HL-60 (cell line): ENCODE measurements around the gene MRPS2.
"Not testable (repeated sequence)": the region's sequence is repeated elsewhere in the genome, so short reads cannot be mapped to it uniquely, and the experiment has no call there.

Experiments used
- DNase-seq, 2 experiments: peaks; one replicate each; pipeline ENCODE4 v3.0.0-alpha.2; 2010 to 2020; ENCODE audit warnings: low read depth in 1 of 2, low spot score in 1 of 2
- H3K27ac ChIP-seq: fragments of 250-450 bp; sonication (Bioruptor Pico); replicated peaks from 2 replicates; pipeline ENCODE4 v1.5.1; 2020; ENCODE audit warnings: mild to moderate bottlenecking, moderate library complexity
- H3K27me3 ChIP-seq: fragments of 250-450 bp; sonication (Bioruptor Pico); 2 replicates; pipeline ENCODE4 v1.5.1; 2021; ENCODE audit warnings: mild to moderate bottlenecking, moderate library complexity; ENCODE audit not compliant: insufficient read depth, poor library complexity, severe bottlenecking
- H3K4me3 ChIP-seq: replicated peaks from 2 replicates; pipeline ENCODE4 v1.5.1; 2011; ENCODE audit warnings: mild to moderate bottlenecking, control low read depth, low read length; ENCODE audit not compliant: insufficient read depth
- GABPA ChIP-seq: IDR thresholded peaks from 2 replicates; pipeline ENCODE4 v1.6.1; 2012; ENCODE audit warnings: low read depth
- POLR2AphosphoS5 ChIP-seq: IDR thresholded peaks from 2 replicates; pipeline ENCODE4 v1.6.1; 2012; ENCODE audit warnings: low read depth
- SPI1 ChIP-seq: IDR thresholded peaks from 2 replicates; pipeline ENCODE4 v1.6.1; 2012; ENCODE audit warnings: low read depth, mild to moderate bottlenecking, borderline replicate concordance
- TF ChIP-seq, protein P1 (sequence below): IDR thresholded peaks from 2 replicates; pipeline ENCODE4 v1.6.1; 2012; ENCODE audit warnings: low read depth; ENCODE audit not compliant: insufficient replicate concordance
- TF ChIP-seq, protein P2 (sequence below): IDR thresholded peaks from one replicate; pipeline ENCODE4 v1.5.1; 2011; ENCODE audit warnings: low read length, control low read depth, inconsistent platforms; ENCODE audit not compliant: insufficient read depth

MRPS2 gene

DNA sequence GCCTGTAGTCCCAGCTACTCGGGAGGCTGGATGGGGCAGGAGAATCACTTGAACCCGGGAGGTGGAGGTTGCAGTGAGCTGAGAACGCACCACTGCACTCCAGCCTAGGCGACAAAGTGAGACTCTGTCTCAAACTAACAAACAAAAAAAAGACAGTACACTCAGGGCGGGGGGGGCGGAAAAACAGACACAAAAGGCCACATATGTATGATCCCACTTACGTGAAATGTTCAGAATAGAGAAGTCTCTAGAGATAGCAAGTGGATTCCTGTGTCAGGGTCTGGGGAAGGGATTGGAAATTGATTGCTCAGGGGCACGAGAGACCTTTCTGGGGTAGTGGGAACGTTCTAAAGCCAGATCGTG is 11.7 kb downstream of the MRPS2 start:
- DNase-seq, result no peak
- Histone ChIP-seq H3K4me3 (no peak overlapping the region), H3K27me3 (no peaks in the 10 kb centered on the region), H3K27ac (no peak overlapping the region)
- TF ChIP-seq, protein P1, sequence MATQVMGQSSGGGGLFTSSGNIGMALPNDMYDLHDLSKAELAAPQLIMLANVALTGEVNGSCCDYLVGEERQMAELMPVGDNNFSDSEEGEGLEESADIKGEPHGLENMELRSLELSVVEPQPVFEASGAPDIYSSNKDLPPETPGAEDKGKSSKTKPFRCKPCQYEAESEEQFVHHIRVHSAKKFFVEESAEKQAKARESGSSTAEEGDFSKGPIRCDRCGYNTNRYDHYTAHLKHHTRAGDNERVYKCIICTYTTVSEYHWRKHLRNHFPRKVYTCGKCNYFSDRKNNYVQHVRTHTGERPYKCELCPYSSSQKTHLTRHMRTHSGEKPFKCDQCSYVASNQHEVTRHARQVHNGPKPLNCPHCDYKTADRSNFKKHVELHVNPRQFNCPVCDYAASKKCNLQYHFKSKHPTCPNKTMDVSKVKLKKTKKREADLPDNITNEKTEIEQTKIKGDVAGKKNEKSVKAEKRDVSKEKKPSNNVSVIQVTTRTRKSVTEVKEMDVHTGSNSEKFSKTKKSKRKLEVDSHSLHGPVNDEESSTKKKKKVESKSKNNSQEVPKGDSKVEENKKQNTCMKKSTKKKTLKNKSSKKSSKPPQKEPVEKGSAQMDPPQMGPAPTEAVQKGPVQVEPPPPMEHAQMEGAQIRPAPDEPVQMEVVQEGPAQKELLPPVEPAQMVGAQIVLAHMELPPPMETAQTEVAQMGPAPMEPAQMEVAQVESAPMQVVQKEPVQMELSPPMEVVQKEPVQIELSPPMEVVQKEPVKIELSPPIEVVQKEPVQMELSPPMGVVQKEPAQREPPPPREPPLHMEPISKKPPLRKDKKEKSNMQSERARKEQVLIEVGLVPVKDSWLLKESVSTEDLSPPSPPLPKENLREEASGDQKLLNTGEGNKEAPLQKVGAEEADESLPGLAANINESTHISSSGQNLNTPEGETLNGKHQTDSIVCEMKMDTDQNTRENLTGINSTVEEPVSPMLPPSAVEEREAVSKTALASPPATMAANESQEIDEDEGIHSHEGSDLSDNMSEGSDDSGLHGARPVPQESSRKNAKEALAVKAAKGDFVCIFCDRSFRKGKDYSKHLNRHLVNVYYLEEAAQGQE, result no peak
- TF ChIP-seq SPI1, result no peak
- TF ChIP-seq GABPA, result no peak
- TF ChIP-seq POLR2AphosphoS5, result no peak
- TF ChIP-seq, protein P2, sequence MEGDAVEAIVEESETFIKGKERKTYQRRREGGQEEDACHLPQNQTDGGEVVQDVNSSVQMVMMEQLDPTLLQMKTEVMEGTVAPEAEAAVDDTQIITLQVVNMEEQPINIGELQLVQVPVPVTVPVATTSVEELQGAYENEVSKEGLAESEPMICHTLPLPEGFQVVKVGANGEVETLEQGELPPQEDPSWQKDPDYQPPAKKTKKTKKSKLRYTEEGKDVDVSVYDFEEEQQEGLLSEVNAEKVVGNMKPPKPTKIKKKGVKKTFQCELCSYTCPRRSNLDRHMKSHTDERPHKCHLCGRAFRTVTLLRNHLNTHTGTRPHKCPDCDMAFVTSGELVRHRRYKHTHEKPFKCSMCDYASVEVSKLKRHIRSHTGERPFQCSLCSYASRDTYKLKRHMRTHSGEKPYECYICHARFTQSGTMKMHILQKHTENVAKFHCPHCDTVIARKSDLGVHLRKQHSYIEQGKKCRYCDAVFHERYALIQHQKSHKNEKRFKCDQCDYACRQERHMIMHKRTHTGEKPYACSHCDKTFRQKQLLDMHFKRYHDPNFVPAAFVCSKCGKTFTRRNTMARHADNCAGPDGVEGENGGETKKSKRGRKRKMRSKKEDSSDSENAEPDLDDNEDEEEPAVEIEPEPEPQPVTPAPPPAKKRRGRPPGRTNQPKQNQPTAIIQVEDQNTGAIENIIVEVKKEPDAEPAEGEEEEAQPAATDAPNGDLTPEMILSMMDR, result no peak

DNA sequence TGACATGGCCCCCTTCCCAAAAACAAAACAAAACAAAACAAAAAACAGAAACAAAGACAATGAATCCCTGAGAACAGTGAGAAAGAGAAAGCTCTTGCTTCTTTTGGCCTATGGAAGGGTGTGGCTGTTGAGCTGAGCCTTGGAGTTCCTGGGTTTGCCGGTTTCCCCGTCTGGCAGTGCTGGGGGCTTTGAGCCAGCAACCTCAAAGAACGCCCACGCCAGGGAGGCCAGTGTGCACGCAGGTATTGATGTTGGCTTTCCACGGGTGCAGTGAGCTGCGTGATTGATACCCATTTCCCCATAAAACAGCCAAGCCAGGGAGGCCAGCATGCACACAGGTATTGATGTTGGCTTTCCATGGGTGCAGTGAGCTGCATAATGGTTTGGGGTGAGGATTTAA is 12.4 kb downstream of the MRPS2 start:
- no peak overlapping the region for H3K4me3 ChIP-seq
- DNase-seq, result no peak
- no peaks in the 10 kb centered on the region for H3K27me3 ChIP-seq
- TF ChIP-seq SPI1, result no peak
- TF ChIP-seq, protein P1, result no peak
- TF ChIP-seq GABPA, result no peak
- TF ChIP-seq, protein P2, result no peak
- TF ChIP-seq POLR2AphosphoS5, result no peak
- no peak overlapping the region for H3K27ac ChIP-seq

DNA sequence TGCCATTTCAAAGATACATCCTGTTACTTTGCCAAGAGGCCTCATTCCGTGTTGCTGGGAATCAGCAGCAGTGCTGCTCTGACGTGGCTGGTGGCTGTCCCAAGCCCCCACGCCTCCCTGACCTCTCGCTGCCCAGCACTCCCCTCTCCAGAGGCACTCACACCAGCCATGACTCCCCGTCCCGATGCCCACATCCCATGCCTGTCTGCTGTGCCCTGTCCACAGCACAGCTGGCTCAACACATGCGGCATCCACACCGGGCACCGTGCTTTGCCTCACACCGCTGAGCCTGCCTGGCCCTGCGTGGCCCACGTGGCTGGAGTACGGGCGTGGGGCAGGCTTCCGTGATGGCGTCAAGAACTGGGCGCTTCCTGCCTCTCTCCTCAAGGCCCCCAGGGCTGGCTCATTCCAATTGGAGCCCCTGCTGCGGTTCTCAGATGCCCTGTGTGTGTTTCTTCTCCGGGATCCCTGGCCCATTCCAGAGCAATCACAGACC is 12.9 kb downstream of the MRPS2 start:
- no peak for TF ChIP-seq SPI1

DNA sequence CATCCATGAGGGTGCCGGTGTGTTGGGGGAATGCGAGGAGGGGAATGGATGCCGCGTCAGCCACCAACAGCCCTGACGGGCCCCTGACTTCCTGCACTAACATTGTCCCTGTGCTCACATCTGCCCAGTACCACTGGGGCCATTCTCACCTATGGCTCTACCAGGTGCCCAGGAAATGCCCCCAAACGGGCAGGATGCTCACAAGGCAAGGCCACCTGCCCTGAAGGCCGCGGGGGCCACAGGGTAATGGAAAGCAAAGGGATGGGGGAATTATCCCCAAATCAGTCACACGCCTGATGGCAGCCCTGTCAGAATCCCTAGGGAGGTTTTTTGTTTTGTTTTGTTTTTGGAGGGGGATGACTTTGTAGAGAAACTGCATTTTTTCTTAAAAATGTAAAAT is 13.4 kb downstream of the MRPS2 start:
- not testable (repeated sequence) for DNase-seq, H3K27me3 ChIP-seq, H3K4me3 ChIP-seq, H3K27ac ChIP-seq

More for the DNA sequence above, 12.9 kb downstream of the MRPS2 start:
- H3K27me3 ChIP-seq, result no peaks in the 10 kb centered on the region
- H3K27ac ChIP-seq, result no peak overlapping the region
- DNase-seq, result no peak
- no peak overlapping the region for H3K4me3 ChIP-seq

DNA sequence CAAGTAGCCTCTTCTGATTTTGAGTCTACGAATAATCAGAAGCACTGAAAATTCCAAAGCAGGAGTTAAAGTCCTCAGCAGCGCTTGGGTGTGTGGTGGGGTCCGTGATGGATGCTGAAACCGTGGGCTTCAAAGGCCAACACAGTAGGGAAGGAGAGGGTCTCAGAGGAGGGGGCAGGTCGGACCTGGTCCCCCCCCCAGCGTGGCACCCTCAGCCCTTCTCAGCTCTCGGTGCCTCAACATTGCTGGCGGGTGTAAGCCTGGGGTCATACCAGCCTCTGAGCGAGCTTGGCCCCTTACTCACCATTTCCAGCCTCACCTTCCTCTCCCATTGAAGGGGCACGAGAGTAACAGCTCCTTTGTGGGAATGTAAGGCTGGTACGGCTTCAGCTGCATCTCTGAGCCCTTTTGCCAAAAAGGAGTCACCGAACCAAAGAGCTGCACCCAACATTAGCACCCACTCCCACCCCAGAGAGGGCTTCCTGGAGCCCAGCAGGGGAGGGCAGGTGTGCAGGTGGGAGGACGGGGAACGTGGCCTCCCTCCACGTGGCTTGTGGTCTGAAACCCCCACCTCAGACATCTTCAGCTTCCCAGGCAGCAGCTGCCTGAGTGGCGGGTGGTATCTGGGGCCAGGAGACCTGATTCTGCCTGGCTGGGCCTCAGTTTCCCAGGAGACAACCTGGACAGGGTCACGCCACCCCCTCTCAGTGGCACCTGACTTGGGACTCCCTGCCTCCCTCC is 14.0 kb downstream of the MRPS2 start:
- H3K4me3 ChIP-seq, result no peak overlapping the region

More for the DNA sequence above, 14.0 kb downstream of the MRPS2 start:
- Histone ChIP-seq H3K27ac (no peak overlapping the region), H3K27me3 (no peaks in the 10 kb centered on the region)
- TF ChIP-seq POLR2AphosphoS5 (no peak), GABPA (no peak), SPI1 (no peak)
- TF ChIP-seq, protein P1, result no peak
- TF ChIP-seq, protein P2, result no peak
- DNase-seq, result no peak
